Caco-2 (cell line): ENCODE data around the gene MELTF. TPM values are rescaled to one million over a fixed set of nuclear protein-coding genes. Genes with fewer than 3 reads are reported as not detected.

Experiments used
- BruUV-seq: library from RNA; stranded (reverse); fragments of 400-500 nt; replicated peaks from 2 replicates; lab custom pipeline; 2021; lab: Mats Ljungman, UMichigan
- CTCF ChIA-PET: fragments of 300-600 bp; sonication (Branson Sonifier 250); formaldehyde crosslinking; loops from one replicate; lab custom pipeline; 2022; ENCODE audit warnings: antibody characterized with exemption; lab: Charles Lee
- POLR2A ChIA-PET: fragments of 300-600 bp; sonication (Branson Sonifier 250); formaldehyde crosslinking; loops from one replicate; lab custom pipeline; 2022; ENCODE audit warnings: antibody characterized with exemption; lab: Charles Lee
- DNase-seq, 2 experiments: peaks; one replicate each; pipeline versions ENCODE4 v3.0.0 to v3.0.0-alpha.2; 2020 to 2022
- H3K27me3 ChIP-seq: replicated peaks from 2 replicates; pipeline ENCODE4 v1.6.0; 2011; ENCODE audit warnings: low read length; ENCODE audit not compliant: control insufficient read depth, insufficient read depth
- H3K36me3 ChIP-seq: 2 replicates; pipeline ENCODE4 v1.5.1; 2011; ENCODE audit warnings: low read length; ENCODE audit not compliant: control insufficient read depth, insufficient read depth
- H3K4me1 ChIP-seq: fragments of 250-450 bp; sonication (Bioruptor Pico); 2 replicates; pipeline ENCODE4 v1.5.1; 2020; ENCODE audit warnings: mild to moderate bottlenecking
- H3K4me3 ChIP-seq: 2 replicates; pipeline ENCODE4 v1.5.1; 2011; ENCODE audit warnings: low read depth, mild to moderate bottlenecking, control low read depth, low read length
- H3K9me3 ChIP-seq: fragments of 250-450 bp; sonication (Bioruptor Pico); 2 replicates; pipeline ENCODE4 v1.5.1; 2020; ENCODE audit warnings: mild to moderate bottlenecking, moderate library complexity
- H3K27ac Mint-ChIP-seq: one replicate; pipeline ENCODE4 v1.8.0; 2022; ENCODE audit warnings: mixed read lengths; ENCODE audit not compliant: unreplicated experiment
- H3K27me3 Mint-ChIP-seq: one replicate; pipeline ENCODE4 v1.8.0; 2022; ENCODE audit warnings: mixed read lengths; ENCODE audit not compliant: insufficient read depth, unreplicated experiment
- H3K36me3 Mint-ChIP-seq: one replicate; pipeline ENCODE4 v1.8.0; 2022; ENCODE audit warnings: mild to moderate bottlenecking, mixed read lengths; ENCODE audit not compliant: insufficient read depth, unreplicated experiment
- H3K4me1 Mint-ChIP-seq: one replicate; pipeline ENCODE4 v1.8.0; 2022; ENCODE audit warnings: low read depth, mixed read lengths; ENCODE audit not compliant: unreplicated experiment
- H3K4me3 Mint-ChIP-seq: one replicate; pipeline ENCODE4 v1.8.0; 2022; ENCODE audit warnings: mild to moderate bottlenecking, moderate library complexity, mixed read lengths; ENCODE audit not compliant: unreplicated experiment
- H3K9me3 Mint-ChIP-seq: one replicate; pipeline ENCODE4 v1.8.0; 2022; ENCODE audit warnings: mixed read lengths; ENCODE audit not compliant: unreplicated experiment
- CTCF ChIP-seq, 2 experiments: fragments of 200-600 bp in 1 of 2; IDR thresholded peaks; 1 replicate in 1 of 2; 2 replicates in 1 of 2; pipeline versions ENCODE4 v1.5.1 to v1.8.0; 2011 to 2022; ENCODE audit warnings: antibody characterized with exemption in 1 of 2, control low read depth in 1 of 2, inconsistent platforms in 1 of 2, low read depth in 1 of 2, low read length in 1 of 2, mild to moderate bottlenecking in 1 of 2, moderate library complexity in 1 of 2; ENCODE audit not compliant: insufficient read depth in 1 of 2, severe bottlenecking in 1 of 2, unreplicated experiment in 1 of 2
- intact Hi-C: fragments of 100-400 bp; cut with micrococcal nuclease; formaldehyde crosslinking; loops from one replicate; pipeline ENCODE4 v1.10.0; 2022; ENCODE audit not compliant: unreplicated experiment
- total RNA-seq: library from RNA; stranded (reverse); gene quantifications from 2 replicates; pipeline ENCODE4 v1.2.3, GENCODE V29; 2022

MELTF gene
- total RNA-seq, 1 experiment from 2014 or later, result 29.3 TPM

- Mint-ChIP-seq H3K36me3 (peaks cover 5% of the 10 kb centered on the region), H3K9me3 (no peaks in the 10 kb centered on the region), H3K4me3 (no peak overlapping the region), H3K27ac (no peak overlapping the region), H3K27me3 (no peaks in the 10 kb centered on the region), H3K4me1 (no peaks in the 10 kb centered on the region)
- Histone ChIP-seq H3K27me3 (no peaks in the 10 kb centered on the region), H3K36me3 (no peaks in the 10 kb centered on the region), H3K4me3 (no peak overlapping the region), H3K4me1 (no peaks in the 10 kb centered on the region), H3K9me3 (no peaks in the 10 kb centered on the region)
- ChIA-PET CTCF (no interaction called here), POLR2A (no interaction called here)
- no peak for TF ChIP-seq CTCF (IDR thresholded peaks at IDR 0.05; ENCODE audit: insufficient read depth in 1 of 2, low read depth in 1 of 2, low read length in 1 of 2, severe bottlenecking in 1 of 2, unreplicated experiment in 1 of 2)
- no peak for DNase-seq
- BruUV-seq, result no TSS peak
- intact Hi-C loops, result no loop called here
Observed at GRCh38 chr3:197015790-197016736, 13.6 kb downstream of the MELTF start.

- Histone ChIP-seq H3K9me3 (no peaks in the 10 kb centered on the region), H3K4me1 (no peaks in the 10 kb centered on the region), H3K27me3 (no peaks in the 10 kb centered on the region), H3K36me3 (no peaks in the 10 kb centered on the region), H3K4me3 (no peak overlapping the region)
- intact Hi-C loops, result no loop called here
- Mint-ChIP-seq H3K4me3 (no peak overlapping the region), H3K4me1 (no peaks in the 10 kb centered on the region), H3K36me3 (peaks cover 5% of the 10 kb centered on the region), H3K9me3 (no peaks in the 10 kb centered on the region), H3K27me3 (no peaks in the 10 kb centered on the region), H3K27ac (no peak overlapping the region)
- POLR2A ChIA-PET, result no interaction called here
- no TSS peak for BruUV-seq
- TF ChIP-seq CTCF (IDR thresholded peaks at IDR 0.05; ENCODE audit: insufficient read depth in 1 of 2, low read depth in 1 of 2, low read length in 1 of 2, severe bottlenecking in 1 of 2, unreplicated experiment in 1 of 2), result no peak
- DNase-seq, result no peak
- CTCF ChIA-PET, result no interaction called here
Observed at GRCh38 chr3:197014942-197015575, 14.6 kb downstream of the MELTF start.

GRCh38 chr3:197014024-197014423 is 15.6 kb downstream of the MELTF start:
- Mint-ChIP-seq H3K4me3 (no peak overlapping the region), H3K27me3 (no peaks in the 10 kb centered on the region), H3K9me3 (no peaks in the 10 kb centered on the region), H3K36me3 (peaks cover 5% of the 10 kb centered on the region), H3K27ac (no peak overlapping the region), H3K4me1 (no peaks in the 10 kb centered on the region)
- intact Hi-C loops, result no loop called here
- Histone ChIP-seq H3K4me1 (no peaks in the 10 kb centered on the region), H3K36me3 (no peaks in the 10 kb centered on the region), H3K4me3 (no peak overlapping the region), H3K27me3 (no peaks in the 10 kb centered on the region), H3K9me3 (no peaks in the 10 kb centered on the region)
- no peak for DNase-seq
- no peak for TF ChIP-seq CTCF (IDR thresholded peaks at IDR 0.05; ENCODE audit: insufficient read depth in 1 of 2, low read depth in 1 of 2, low read length in 1 of 2, severe bottlenecking in 1 of 2, unreplicated experiment in 1 of 2)
- ChIA-PET POLR2A (no interaction called here), CTCF (no interaction called here)
- BruUV-seq, result no TSS peak
